Measurements from ENCODE around the gene CST2.
"Not testable (repeated sequence)": the region's sequence is repeated elsewhere in the genome, so short reads cannot be mapped to it uniquely, and the experiment has no call there.

The CST2 gene

DNA sequence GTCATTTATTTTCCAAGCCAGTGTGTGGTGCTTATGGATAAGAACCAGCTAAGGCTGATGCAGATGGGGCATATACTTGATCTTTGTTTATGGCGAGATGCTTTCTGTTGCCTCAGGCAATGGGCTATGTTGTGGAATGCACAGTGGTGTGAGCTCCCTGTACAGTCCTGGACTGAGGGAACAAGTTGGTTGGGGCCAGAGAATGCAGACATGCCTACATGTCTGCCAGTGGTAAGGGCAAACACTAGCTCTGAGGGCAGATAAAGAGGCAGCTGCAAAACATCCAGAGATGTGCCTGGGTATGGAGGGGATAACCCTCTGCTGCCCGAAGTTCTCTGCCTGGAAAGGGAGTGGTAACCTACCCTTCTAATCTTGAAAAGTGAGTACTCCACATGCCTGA lies 16.2 kb downstream of the CST2 start:
- not testable (repeated sequence) for DNase-seq (ENCODE audit: low read depth in 2 of 2)

- no peak for DNase-seq (ENCODE audit: low read depth in 2 of 2)
Measured at GRCh38 chr20:23800865-23801264, 25.7 kb downstream of the CST2 start.

DNA sequence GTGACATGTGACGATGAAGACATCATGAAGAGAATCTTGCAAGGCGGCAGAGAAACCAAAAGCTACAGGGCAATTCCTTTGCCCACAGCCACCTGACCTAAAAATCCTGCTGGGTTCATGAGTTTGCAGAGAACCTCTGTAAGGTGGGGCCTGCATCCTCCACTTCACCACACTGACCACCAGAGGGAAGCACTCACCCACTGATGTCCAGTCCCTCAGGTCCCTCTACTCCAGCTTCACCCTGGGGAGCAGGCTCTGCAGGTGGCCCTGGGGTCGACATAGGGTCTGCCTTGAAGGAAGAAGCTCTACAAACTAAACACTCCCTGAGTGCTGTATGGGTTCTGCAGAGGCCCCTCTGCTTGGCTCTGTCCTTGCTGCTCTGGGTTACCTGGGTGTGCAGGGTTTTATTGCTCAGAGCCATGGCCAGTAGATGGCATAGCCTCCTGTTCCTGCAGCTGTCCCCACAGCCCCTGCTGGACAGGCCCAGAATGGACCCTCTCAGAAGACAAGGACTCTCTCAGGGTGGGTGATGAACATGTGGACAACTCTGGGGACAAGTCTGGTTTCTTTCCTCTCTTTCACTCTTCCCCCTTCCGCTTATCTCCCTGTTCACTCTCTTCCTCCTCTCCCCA lies 27.2 kb downstream of the CST2 start:
- not testable (repeated sequence) for DNase-seq (ENCODE audit: low read depth in 2 of 2)

DNA sequence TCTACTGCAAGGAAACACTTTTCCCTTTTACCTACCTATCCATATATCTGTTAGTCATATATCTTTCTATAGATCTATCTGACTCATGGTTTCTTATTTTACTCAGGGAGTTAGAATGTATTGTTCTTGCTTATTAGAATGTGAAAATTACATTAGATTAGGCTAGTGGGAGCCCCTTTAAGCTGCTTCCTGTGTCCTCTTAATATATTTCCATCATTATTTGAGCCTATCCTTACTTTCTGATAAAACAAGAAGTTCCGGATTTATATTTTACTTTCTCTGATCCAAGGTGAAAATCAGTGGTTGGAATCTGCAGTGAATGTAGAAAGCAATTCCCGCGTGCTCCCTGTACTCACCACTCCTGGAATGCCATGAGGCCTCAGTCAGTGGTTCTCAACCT lies 31.0 kb downstream of the CST2 start:
- no peak for DNase-seq (ENCODE audit: low read depth in 2 of 2)

GRCh38 chr20:23794841-23795240 lies 31.7 kb downstream of the CST2 start:
- DNase-seq (ENCODE audit: low read depth in 2 of 2): no peak

DNA sequence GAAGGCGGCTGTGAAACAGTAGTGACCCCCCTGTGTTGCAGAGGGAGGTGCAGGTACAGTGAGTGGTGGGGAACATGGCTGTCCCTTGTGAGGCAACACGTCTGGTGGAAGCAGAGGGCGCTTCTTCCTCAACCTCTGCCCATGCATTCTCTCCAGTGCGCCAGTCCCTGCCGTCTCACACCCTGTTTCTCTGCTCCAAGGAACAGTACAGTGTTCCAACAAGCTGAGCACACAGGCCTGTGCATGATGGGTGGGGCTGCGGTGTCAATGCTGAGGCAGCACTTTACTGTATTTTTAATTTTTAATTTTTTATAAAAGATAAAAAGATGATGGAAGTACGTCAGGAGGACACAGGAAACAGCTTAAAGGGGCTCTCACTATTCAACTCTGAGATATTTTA lies 32.5 kb downstream of the CST2 start:
- no peak for DNase-seq (ENCODE audit: low read depth in 2 of 2)

- DNase-seq (ENCODE audit: low read depth in 2 of 2): no peak
Measured at GRCh38 chr20:23783447-23783846, 43.1 kb downstream of the CST2 start.

GRCh38 chr20:23782366-23782983 lies 44.1 kb downstream of the CST2 start:
- DNase-seq (ENCODE audit: low read depth in 2 of 2): no peak

DNA sequence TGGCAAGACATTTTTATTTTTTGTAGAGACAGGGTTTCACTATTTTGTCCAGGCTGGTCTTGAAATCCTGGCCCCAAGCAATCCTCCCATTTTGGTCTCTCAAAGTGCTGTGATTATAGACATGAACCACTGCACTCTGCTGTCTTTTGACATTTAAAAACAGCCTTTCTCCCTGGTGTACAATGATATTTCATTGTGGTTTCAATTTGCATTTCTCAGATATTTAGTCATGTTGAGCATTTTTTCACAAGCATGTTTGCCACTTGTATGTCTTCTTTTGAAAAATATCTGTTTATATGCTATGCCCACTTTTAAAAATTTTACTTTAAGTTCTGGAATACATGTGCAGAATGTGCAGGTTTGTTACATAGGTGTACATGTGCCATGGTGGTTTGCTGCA lies 47.9 kb downstream of the CST2 start:
- DNase-seq (ENCODE audit: low read depth in 2 of 2): peak in 1 of 2 experiments; percentile 4

- DNase-seq (ENCODE audit: low read depth in 2 of 2): not testable (repeated sequence)
Measured at GRCh38 chr20:23777380-23777779, 49.1 kb downstream of the CST2 start.

- DNase-seq (ENCODE audit: low read depth in 2 of 2): no peak
Measured at GRCh38 chr20:23776067-23776771, 50.3 kb downstream of the CST2 start.

DNA sequence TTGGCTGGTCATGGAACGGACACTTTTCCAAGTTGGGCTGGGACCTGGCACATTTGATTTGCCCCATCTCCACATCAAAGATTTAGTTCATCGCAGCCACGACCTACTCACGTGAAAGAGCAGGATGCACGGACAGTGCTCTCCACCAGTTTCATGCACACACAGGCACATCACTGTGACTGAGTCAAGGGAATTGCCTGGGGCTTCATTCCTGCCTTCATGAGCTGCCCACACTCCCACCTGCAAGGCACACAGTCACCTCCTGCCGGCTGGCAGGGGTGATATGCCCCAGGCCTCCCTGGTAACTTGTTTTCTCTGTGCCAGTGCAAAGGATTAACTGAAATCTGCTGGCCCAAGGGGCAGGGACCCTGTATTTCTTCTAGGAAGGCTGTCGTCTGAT lies 52.4 kb downstream of the CST2 start:
- DNase-seq (ENCODE audit: low read depth in 2 of 2): no peak

All from fibroblast of skin of left quadriceps (primary cell).